HCT116 (cell line): ENCODE results near the gene IL19. TPM values are rescaled to one million over a fixed set of nuclear protein-coding genes. Genes with fewer than 3 reads are reported as not detected.
A peak's percentile ranks its signal among the peaks of the same experiment; 100 is the strongest.

Experiments
- ATAC-seq: fragments of 200-7000 bp; cut with Tn5 transposase; 2 replicates; pipeline ENCODE4 v1.9.1; 2020; ENCODE audit warnings: mild to moderate bottlenecking, moderate library complexity
- BruUV-seq: library from RNA; stranded (reverse); fragments of 400-500 nt; replicated peaks from 2 replicates; lab custom pipeline; 2021; lab: Mats Ljungman, UMichigan
- CTCF ChIA-PET: fragments of 300-600 bp; sonication (Branson Sonifier 250); formaldehyde crosslinking; loops from one replicate; lab custom pipeline; 2021; ENCODE audit warnings: antibody characterized with exemption; lab: Charles Lee
- POLR2A ChIA-PET: fragments of 300-600, 350-600 bp; sonication (Branson Sonifier 250); formaldehyde crosslinking; loops from one replicate; lab custom pipeline; 2021; ENCODE audit warnings: antibody characterized with exemption; lab: Charles Lee
- RAD21 ChIA-PET, 2 experiments: fragments of 300-600 bp; sonication (Branson Sonifier 250); formaldehyde crosslinking; loops; one replicate each; lab custom pipeline; 2023; ENCODE audit warnings: low total read pairs in 2 of 2; ENCODE audit not compliant: uncharacterized antibody in 2 of 2, unreplicated experiment in 2 of 2, low non-redundant PET in 1 of 2; lab: Charles Lee
- DNase-seq: peaks from one replicate; pipeline ENCODE4 v3.0.0-alpha.2; 2010; ENCODE audit warnings: low read depth, low spot score
- H2AFZ ChIP-seq: fragments of 200-600 bp; shearing (Covaris generic), sonication (generic); 2 replicates; pipeline ENCODE4 v1.6.1; 2017; ENCODE audit warnings: low read depth, mixed run types, mixed read lengths, antibody characterized with exemption, low read length; ENCODE audit not compliant: poor library complexity, severe bottlenecking
- H3K27ac ChIP-seq: 2 replicates; pipeline ENCODE4 v1.5.1; 2012; ENCODE audit warnings: low read depth, low read length
- H3K27me3 ChIP-seq: fragments of 200-600 bp; sonication (generic); 2 replicates; pipeline ENCODE4 v1.6.1; 2016; ENCODE audit warnings: mixed run types, low read length, mixed read lengths; ENCODE audit not compliant: insufficient read depth
- H3K36me3 ChIP-seq, 2 experiments: fragments of 200-500 bp in 1 of 2; fragments of 200-600 bp in 1 of 2; sonication (Bioruptor generic) in 1 of 2; sonication (generic) in 1 of 2; 2 replicates each; pipeline versions ENCODE4 v1.5.1 to v1.6.1; 2014 to 2016; ENCODE audit warnings: low read length in 2 of 2, inconsistent platforms in 1 of 2, mixed read lengths in 1 of 2, mixed run types in 1 of 2; ENCODE audit not compliant: insufficient read depth in 2 of 2, control insufficient read depth in 1 of 2
- H3K4me1 ChIP-seq, 2 experiments: fragments of 200-600 bp in 1 of 2; sonication (generic) in 1 of 2; 2 replicates each; pipeline versions ENCODE4 v1.5.1 to v1.6.1; 2012 to 2017; ENCODE audit warnings: low read length in 2 of 2, inconsistent platforms in 1 of 2, mild to moderate bottlenecking in 1 of 2, mixed read lengths in 1 of 2, mixed run types in 1 of 2, moderate library complexity in 1 of 2; ENCODE audit not compliant: insufficient read depth in 2 of 2, control insufficient read depth in 1 of 2
- H3K4me2 ChIP-seq: fragments of 200-600 bp; sonication (generic); 2 replicates; pipeline ENCODE4 v1.6.1; 2017; ENCODE audit warnings: mixed run types, low read length, mixed read lengths
- H3K4me3 ChIP-seq, 2 experiments: fragments of 200-600 bp in 1 of 2; sonication (generic) in 1 of 2; replicated peaks in 1 of 2; 2 replicates each; pipeline ENCODE4 v1.5.1; 2011 to 2016; ENCODE audit warnings: low read length in 2 of 2, control low read depth in 1 of 2, low read depth in 1 of 2, mild to moderate bottlenecking in 1 of 2, mixed read lengths in 1 of 2, mixed run types in 1 of 2
- H3K79me2 ChIP-seq: fragments of 200-600 bp; sonication (generic); 2 replicates; pipeline ENCODE4 v1.6.1; 2017; ENCODE audit warnings: mild to moderate bottlenecking, mixed run types, low read length, moderate library complexity, mixed read lengths; ENCODE audit not compliant: insufficient read depth
- H3K9ac ChIP-seq: fragments of 200-600 bp; sonication (generic); 2 replicates; pipeline ENCODE4 v1.6.1; 2016; ENCODE audit warnings: low read length, mixed read lengths
- H3K9me2 ChIP-seq: fragments of 200-600 bp; sonication (generic), shearing (Covaris generic); 2 replicates; pipeline ENCODE4 v1.6.1; 2017; ENCODE audit warnings: mixed run types, mild to moderate bottlenecking, moderate library complexity; ENCODE audit not compliant: insufficient read depth
- H3K9me3 ChIP-seq, 2 experiments: fragments of 200-500 bp in 1 of 2; fragments of 200-600 bp in 1 of 2; sonication (Bioruptor generic) in 1 of 2; sonication (generic) in 1 of 2; 2 replicates each; pipeline ENCODE4 v1.6.1; 2014 to 2017; ENCODE audit warnings: low read length in 2 of 2, mixed read lengths in 2 of 2, inconsistent platforms in 1 of 2, low read depth in 1 of 2, mild to moderate bottlenecking in 1 of 2, mixed run types in 1 of 2, moderate library complexity in 1 of 2; ENCODE audit not compliant: control insufficient read depth in 1 of 2, insufficient read depth in 1 of 2
- H4K20me1 ChIP-seq: fragments of 200-600 bp; sonication (generic), shearing (Covaris generic); 2 replicates; pipeline ENCODE4 v1.6.1; 2017; ENCODE audit warnings: mixed run types, mild to moderate bottlenecking, moderate library complexity; ENCODE audit not compliant: insufficient read depth
- EZH2 ChIP-seq: fragments of 200-600 bp; sonication (generic); IDR thresholded peaks from 2 replicates; pipeline ENCODE4 v1.6.1; 2017; ENCODE audit warnings: antibody characterized with exemption, mixed run types
- MAX ChIP-seq: IDR thresholded peaks from 2 replicates; pipeline ENCODE4 v1.6.1; 2012
- RAD21 ChIP-seq: IDR thresholded peaks from 2 replicates; pipeline ENCODE4 v1.6.1; 2012; ENCODE audit warnings: low read depth, mild to moderate bottlenecking
- SRF ChIP-seq: IDR thresholded peaks from 2 replicates; pipeline ENCODE4 v1.6.1; 2012; ENCODE audit warnings: low read depth
- intact Hi-C: fragments of 100-400 bp; cut with micrococcal nuclease; formaldehyde crosslinking; loops from 2 replicates; pipeline ENCODE4 v1.10.0; 2022
- total RNA-seq: library from RNA; stranded (reverse); gene quantifications from one replicate; pipeline ENCODE4 v1.2.1, GENCODE V29; 2021; ENCODE audit not compliant: unreplicated experiment
- TF ChIP-seq, protein P1 (sequence below), 3 experiments: fragments of 200-600 bp in 1 of 3; sonication (generic) in 1 of 3; IDR thresholded peaks in 2 of 3; conservative IDR thresholded peaks in 1 of 3; 2 replicates each; pipeline ENCODE4 v1.5.1; 2012 to 2017; ENCODE audit warnings: low read depth in 2 of 3, low read length in 2 of 3, antibody characterized with exemption in 1 of 3, borderline replicate concordance in 1 of 3, control low read depth in 1 of 3, mild to moderate bottlenecking in 1 of 3, mixed read lengths in 1 of 3, mixed run types in 1 of 3, moderate library complexity in 1 of 3; ENCODE audit not compliant: insufficient read depth in 1 of 3

Gene IL19
- total RNA-seq, 1 experiment from 2014 or later = not detected

DNA sequence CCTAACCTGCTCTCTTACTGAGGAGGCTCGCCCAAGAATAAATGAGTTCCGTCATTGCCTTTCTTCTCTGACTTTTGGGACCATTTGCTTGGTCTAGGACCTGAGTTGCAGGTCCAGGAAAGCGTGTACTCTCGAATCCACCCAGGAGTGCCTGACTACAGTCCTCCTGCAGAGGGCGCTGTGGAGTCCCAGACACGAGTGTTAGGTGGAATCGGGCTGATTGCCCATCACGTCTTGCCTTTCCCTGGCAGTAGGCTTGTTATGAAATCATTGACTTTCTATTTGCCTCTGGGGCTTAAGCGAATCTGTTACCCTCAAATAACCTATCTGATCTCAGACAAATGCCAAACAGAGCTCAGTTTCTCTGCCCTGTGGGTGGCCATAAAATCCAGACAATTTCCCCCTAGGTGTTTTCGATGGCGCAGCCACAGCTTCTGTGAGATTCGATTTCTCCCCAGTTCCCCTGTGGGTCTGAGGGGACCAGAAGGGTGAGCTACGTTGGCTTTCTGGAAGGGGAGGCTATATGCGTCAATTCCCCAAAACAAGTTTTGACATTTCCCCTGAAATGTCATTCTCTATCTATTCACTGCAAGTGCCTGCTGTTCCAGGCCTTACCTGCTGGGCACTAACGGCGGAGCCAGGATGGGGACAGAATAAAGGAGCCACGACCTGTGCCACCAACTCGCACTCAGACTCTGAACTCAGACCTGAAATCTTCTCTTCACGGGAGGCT lies 94.5 kb downstream of the IL19 start, which contains the start of gene IL20:
IL20 (plus strand) TSS at position 685 of the 733 bp plus-strand sequence. CDS start 230 bp downstream, outside the sequence.
- no peak within 1 kb of the TSS for H3K9ac ChIP-seq
- no peak within 1 kb of the TSS for H3K4me3 ChIP-seq
- ChIA-PET RAD21 (no interaction called here), POLR2A (no interaction called here), CTCF (interaction anchor here (0.7 to 1.9 kb wide), 9 partner anchors 10 to 47 kb away, joined by 3 to 9 read pairs (median 3); no protein-coding TSS in a partner anchor)
- peak within 1 kb of the TSS; percentile 95 for H2AFZ ChIP-seq
- H3K79me2 ChIP-seq = no peaks in the 10 kb centered on the region
- DNase-seq = peak; percentile 45
- H3K9me2 ChIP-seq = no peaks in the 10 kb centered on the region
- H3K9me3 ChIP-seq = no peaks in the 10 kb centered on the region
- intact Hi-C loops = loop anchor here (1.0 to 5.0 kb wide), 2 partner anchors 47 to 117 kb away; no protein-coding TSS in a partner anchor
- peak; percentile 97 for ATAC-seq
- no peaks in the 10 kb centered on the region for H4K20me1 ChIP-seq
- H3K4me2 ChIP-seq = peak within 1 kb of the TSS; percentile 45
- no peaks in the 10 kb centered on the region for H3K27me3 ChIP-seq
- no TSS peak for BruUV-seq
- TF ChIP-seq SRF (no peak), RAD21 (peak; percentile 68), MAX (no peak), EZH2 (no peak)
- TF ChIP-seq, protein P1, sequence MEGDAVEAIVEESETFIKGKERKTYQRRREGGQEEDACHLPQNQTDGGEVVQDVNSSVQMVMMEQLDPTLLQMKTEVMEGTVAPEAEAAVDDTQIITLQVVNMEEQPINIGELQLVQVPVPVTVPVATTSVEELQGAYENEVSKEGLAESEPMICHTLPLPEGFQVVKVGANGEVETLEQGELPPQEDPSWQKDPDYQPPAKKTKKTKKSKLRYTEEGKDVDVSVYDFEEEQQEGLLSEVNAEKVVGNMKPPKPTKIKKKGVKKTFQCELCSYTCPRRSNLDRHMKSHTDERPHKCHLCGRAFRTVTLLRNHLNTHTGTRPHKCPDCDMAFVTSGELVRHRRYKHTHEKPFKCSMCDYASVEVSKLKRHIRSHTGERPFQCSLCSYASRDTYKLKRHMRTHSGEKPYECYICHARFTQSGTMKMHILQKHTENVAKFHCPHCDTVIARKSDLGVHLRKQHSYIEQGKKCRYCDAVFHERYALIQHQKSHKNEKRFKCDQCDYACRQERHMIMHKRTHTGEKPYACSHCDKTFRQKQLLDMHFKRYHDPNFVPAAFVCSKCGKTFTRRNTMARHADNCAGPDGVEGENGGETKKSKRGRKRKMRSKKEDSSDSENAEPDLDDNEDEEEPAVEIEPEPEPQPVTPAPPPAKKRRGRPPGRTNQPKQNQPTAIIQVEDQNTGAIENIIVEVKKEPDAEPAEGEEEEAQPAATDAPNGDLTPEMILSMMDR (IDR thresholded peaks at IDR 0.05 in 2 of 3, conservative IDR thresholded peaks at IDR 0.05 in 1 of 3; ENCODE audit: borderline replicate concordance in 1 of 3, insufficient read depth in 1 of 3, low read depth in 2 of 3, low read length in 2 of 3) = peak; percentile 78 to 98 (median 97)
- H3K27ac ChIP-seq = no peak within 1 kb of the TSS
- no peaks in the 10 kb centered on the region for H3K36me3 ChIP-seq
- H3K4me1 ChIP-seq = peaks cover 0 to 7% of the 10 kb centered on the region in 2 experiments; a peak in 2 of 4 replicates
